ENCODE measurements around the gene SPRYD4. TPM values are rescaled to one million over a fixed set of nuclear protein-coding genes. Genes with fewer than 3 reads are reported as not detected.

SPRYD4 gene
- polyA plus RNA-seq, 2 donors, result 2.2 to 2.9 TPM

GRCh38 chr12:56474389-56474788 is 6.0 kb downstream of the SPRYD4 start:
- peaks cover 4% of the 10 kb centered on the region in 2 donors for H3K36me3 ChIP-seq (ENCODE audit: control insufficient read depth in 2 of 2, insufficient read depth in 2 of 2, low read length in 1 of 2)
- no peaks in the 10 kb centered on the region for H3K9me3 ChIP-seq (ENCODE audit: control insufficient read depth in 2 of 2, insufficient read depth in 1 of 2, low read depth in 1 of 2, low read length in 1 of 2)
- no peak overlapping the region for H3K27ac ChIP-seq (ENCODE audit: low read depth in 2 of 2, low read length in 1 of 2)
- H3K4me1 ChIP-seq (ENCODE audit: control insufficient read depth in 2 of 2, insufficient read depth in 2 of 2, low read length in 1 of 2), result peaks cover 0 to 8% of the 10 kb centered on the region in 2 donors
- no peak overlapping the region for H3K4me3 ChIP-seq (ENCODE audit: low read depth in 1 of 2, low read length in 2 of 2)
- WGBS, 2 donors, result 93 to 96% methylated on average over 9 of the region's 9 CpGs
- no peaks in the 10 kb centered on the region for H3K27me3 ChIP-seq (ENCODE audit: control insufficient read depth in 1 of 2, insufficient read depth in 2 of 2, low read length in 2 of 2)

DNA sequence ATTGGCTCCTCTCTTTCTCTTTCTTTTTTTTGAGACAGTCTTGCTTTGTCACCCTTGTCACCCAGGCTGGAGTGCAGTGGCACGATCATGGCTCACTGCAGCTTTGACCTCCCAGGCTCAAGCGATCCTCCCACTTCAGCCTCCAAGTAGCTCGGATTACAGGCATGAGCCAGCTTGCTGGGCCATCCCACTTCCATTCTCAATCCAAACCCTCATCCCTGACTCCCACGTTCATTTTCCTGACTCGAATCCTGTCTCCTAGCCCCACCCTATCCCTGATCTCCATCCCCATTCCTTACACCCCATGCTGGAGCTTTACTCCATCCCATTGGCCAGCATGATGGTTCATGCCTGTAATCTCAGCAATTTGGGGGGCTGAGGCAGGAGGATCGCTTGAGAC is 7.8 kb downstream of the SPRYD4 start:
- Histone ChIP-seq H3K4me1 (ENCODE audit: control insufficient read depth in 2 of 2, insufficient read depth in 2 of 2, low read length in 1 of 2) (peaks cover 0 to 4% of the 10 kb centered on the region in 2 donors), H3K4me3 (ENCODE audit: low read depth in 1 of 2, low read length in 2 of 2) (no peak overlapping the region), H3K36me3 (ENCODE audit: control insufficient read depth in 2 of 2, insufficient read depth in 2 of 2, low read length in 1 of 2) (peaks cover 4% of the 10 kb centered on the region in 2 donors), H3K9me3 (ENCODE audit: control insufficient read depth in 2 of 2, insufficient read depth in 1 of 2, low read depth in 1 of 2, low read length in 1 of 2) (no peaks in the 10 kb centered on the region), H3K27ac (ENCODE audit: low read depth in 2 of 2, low read length in 1 of 2) (no peak overlapping the region), H3K27me3 (ENCODE audit: control insufficient read depth in 1 of 2, insufficient read depth in 2 of 2, low read length in 2 of 2) (no peaks in the 10 kb centered on the region)
- 76 to 89% methylated on average over 6 of the region's 6 CpGs for WGBS, 2 donors

GRCh38 chr12:56476972-56477432 is 8.6 kb downstream of the SPRYD4 start:
- Histone ChIP-seq H3K4me1 (ENCODE audit: control insufficient read depth in 2 of 2, insufficient read depth in 2 of 2, low read length in 1 of 2) (peaks cover 0 to 4% of the 10 kb centered on the region in 2 donors), H3K27me3 (ENCODE audit: control insufficient read depth in 1 of 2, insufficient read depth in 2 of 2, low read length in 2 of 2) (no peaks in the 10 kb centered on the region), H3K4me3 (ENCODE audit: low read depth in 1 of 2, low read length in 2 of 2) (no peak overlapping the region), H3K9me3 (ENCODE audit: control insufficient read depth in 2 of 2, insufficient read depth in 1 of 2, low read depth in 1 of 2, low read length in 1 of 2) (no peaks in the 10 kb centered on the region), H3K36me3 (ENCODE audit: control insufficient read depth in 2 of 2, insufficient read depth in 2 of 2, low read length in 1 of 2) (peaks cover 4% of the 10 kb centered on the region in 2 donors), H3K27ac (ENCODE audit: low read depth in 2 of 2, low read length in 1 of 2) (no peak overlapping the region)
- WGBS, 2 donors, result 79 to 85% methylated on average over 1 of the region's 1 CpG

DNA sequence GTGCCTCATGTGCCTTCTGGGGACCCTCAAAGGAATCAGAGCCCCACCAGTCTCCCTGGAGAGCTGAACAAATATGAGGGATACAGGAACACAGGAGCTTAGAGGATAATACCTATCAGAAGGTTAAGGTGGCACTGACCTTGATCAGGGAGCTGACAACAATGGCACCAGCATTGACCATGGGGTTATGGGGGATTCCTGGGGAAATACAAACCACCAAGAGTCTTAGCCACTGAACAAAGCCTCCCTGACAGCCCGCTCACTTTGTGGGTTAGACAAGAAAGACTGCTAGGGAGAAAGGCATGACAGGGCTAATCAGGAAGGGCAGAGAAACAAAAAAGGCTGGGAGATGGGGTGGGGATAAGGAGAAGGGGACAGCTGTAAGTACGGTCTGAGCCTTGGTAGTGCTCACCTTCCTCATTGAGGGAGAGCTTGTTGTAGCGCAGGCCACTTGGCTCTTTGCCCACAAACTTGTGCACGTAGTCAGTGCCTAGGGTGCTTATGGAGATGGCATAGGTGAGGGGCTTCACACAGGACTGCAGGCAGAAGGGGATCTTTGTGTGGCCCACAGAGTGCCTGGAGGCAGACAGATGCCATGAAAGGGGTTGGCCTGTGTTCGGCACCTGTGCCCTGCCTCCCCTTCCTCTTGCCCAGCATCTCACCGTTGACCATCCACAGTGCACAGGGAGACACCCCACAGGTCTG is 9.3 kb downstream of the SPRYD4 start:
- Histone ChIP-seq H3K27me3 (ENCODE audit: control insufficient read depth in 1 of 2, insufficient read depth in 2 of 2, low read length in 2 of 2) (no peaks in the 10 kb centered on the region), H3K9me3 (ENCODE audit: control insufficient read depth in 2 of 2, insufficient read depth in 1 of 2, low read depth in 1 of 2, low read length in 1 of 2) (no peaks in the 10 kb centered on the region), H3K36me3 (ENCODE audit: control insufficient read depth in 2 of 2, insufficient read depth in 2 of 2, low read length in 1 of 2) (peaks cover 4% of the 10 kb centered on the region in 2 donors), H3K4me3 (ENCODE audit: low read depth in 1 of 2, low read length in 2 of 2) (no peak overlapping the region), H3K27ac (ENCODE audit: low read depth in 2 of 2, low read length in 1 of 2) (no peak overlapping the region), H3K4me1 (ENCODE audit: control insufficient read depth in 2 of 2, insufficient read depth in 2 of 2, low read length in 1 of 2) (peaks cover 0 to 4% of the 10 kb centered on the region in 2 donors)
- 83 to 87% methylated on average over 6 of the region's 6 CpGs for WGBS, 2 donors

DNA sequence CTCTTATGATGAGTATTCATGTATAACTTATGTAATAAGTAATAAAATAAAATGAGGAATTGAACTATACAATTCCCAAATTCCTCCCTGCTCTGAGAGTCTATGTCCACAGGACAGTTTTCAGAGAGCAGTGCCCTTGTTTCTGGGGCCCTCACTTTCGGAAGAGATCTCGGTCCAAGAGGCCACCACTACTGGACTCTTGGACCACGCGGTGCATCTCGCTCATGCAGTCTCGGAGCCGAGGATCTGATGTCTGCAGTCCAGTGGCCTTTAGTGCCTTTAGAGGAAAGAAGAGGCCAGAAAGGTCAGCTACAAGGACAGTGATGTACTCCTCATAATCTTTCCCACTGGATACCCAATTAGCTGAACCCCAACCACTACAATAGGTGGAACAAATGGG is 11.2 kb downstream of the SPRYD4 start:
- no peak overlapping the region for H3K27ac ChIP-seq (ENCODE audit: low read depth in 2 of 2, low read length in 1 of 2)
- WGBS, 2 donors, result 94 to 95% methylated on average over 7 of the region's 7 CpGs
- no peaks in the 10 kb centered on the region for H3K27me3 ChIP-seq (ENCODE audit: control insufficient read depth in 1 of 2, insufficient read depth in 2 of 2, low read length in 2 of 2)
- H3K36me3 ChIP-seq (ENCODE audit: control insufficient read depth in 2 of 2, insufficient read depth in 2 of 2, low read length in 1 of 2), result peaks cover under 1 to 3% of the 10 kb centered on the region in 2 donors
- peaks cover 0 to 4% of the 10 kb centered on the region in 2 donors for H3K4me1 ChIP-seq (ENCODE audit: control insufficient read depth in 2 of 2, insufficient read depth in 2 of 2, low read length in 1 of 2)
- H3K4me3 ChIP-seq (ENCODE audit: low read depth in 1 of 2, low read length in 2 of 2), result no peak overlapping the region
- H3K9me3 ChIP-seq (ENCODE audit: control insufficient read depth in 2 of 2, insufficient read depth in 1 of 2, low read depth in 1 of 2, low read length in 1 of 2), result no peaks in the 10 kb centered on the region

DNA sequence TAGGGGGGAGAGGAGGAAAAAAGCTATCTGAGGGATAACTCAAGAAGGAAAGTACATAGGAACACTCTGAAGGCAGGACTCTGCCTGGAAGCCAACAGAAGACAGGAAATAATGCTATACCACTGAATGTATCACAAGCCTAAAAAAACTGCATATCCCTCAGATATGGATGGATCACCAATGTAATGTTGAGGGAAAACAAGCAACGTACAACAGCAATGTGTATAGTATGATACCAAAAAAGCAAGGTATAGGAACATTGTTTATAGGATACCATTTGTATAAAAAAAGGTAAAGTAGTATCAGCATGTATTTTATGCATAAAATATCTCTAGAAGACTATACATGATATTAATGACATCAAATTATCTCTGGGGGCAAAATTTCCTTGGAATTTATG is 16.2 kb downstream of the SPRYD4 start:
- Histone ChIP-seq H3K27ac (ENCODE audit: low read depth in 2 of 2, low read length in 1 of 2) (no peak overlapping the region), H3K36me3 (ENCODE audit: control insufficient read depth in 2 of 2, insufficient read depth in 2 of 2, low read length in 1 of 2) (no peaks in the 10 kb centered on the region), H3K27me3 (ENCODE audit: control insufficient read depth in 1 of 2, insufficient read depth in 2 of 2, low read length in 2 of 2) (no peaks in the 10 kb centered on the region), H3K4me3 (ENCODE audit: low read depth in 1 of 2, low read length in 2 of 2) (no peak overlapping the region), H3K9me3 (ENCODE audit: control insufficient read depth in 2 of 2, insufficient read depth in 1 of 2, low read depth in 1 of 2, low read length in 1 of 2) (no peaks in the 10 kb centered on the region), H3K4me1 (ENCODE audit: control insufficient read depth in 2 of 2, insufficient read depth in 2 of 2, low read length in 1 of 2) (peaks cover 0 to 13% of the 10 kb centered on the region in 2 donors)
- WGBS, 2 donors, result 81 to 85% methylated on average over 1 of the region's 1 CpG

- WGBS, 2 donors, result 85 to 88% methylated on average over 12 of the region's 12 CpGs
- Histone ChIP-seq H3K4me3 (ENCODE audit: low read depth in 1 of 2, low read length in 2 of 2) (no peak overlapping the region), H3K4me1 (ENCODE audit: control insufficient read depth in 2 of 2, insufficient read depth in 2 of 2, low read length in 1 of 2) (peaks cover 0 to 12% of the 10 kb centered on the region in 2 donors), H3K9me3 (ENCODE audit: control insufficient read depth in 2 of 2, insufficient read depth in 1 of 2, low read depth in 1 of 2, low read length in 1 of 2) (no peaks in the 10 kb centered on the region), H3K27me3 (ENCODE audit: control insufficient read depth in 1 of 2, insufficient read depth in 2 of 2, low read length in 2 of 2) (no peaks in the 10 kb centered on the region), H3K27ac (ENCODE audit: low read depth in 2 of 2, low read length in 1 of 2) (no peak overlapping the region), H3K36me3 (ENCODE audit: control insufficient read depth in 2 of 2, insufficient read depth in 2 of 2, low read length in 1 of 2) (no peaks in the 10 kb centered on the region)
These were observed 18.3 kb downstream of the SPRYD4 start for GRCh38 chr12:56486694-56487093.

DNA sequence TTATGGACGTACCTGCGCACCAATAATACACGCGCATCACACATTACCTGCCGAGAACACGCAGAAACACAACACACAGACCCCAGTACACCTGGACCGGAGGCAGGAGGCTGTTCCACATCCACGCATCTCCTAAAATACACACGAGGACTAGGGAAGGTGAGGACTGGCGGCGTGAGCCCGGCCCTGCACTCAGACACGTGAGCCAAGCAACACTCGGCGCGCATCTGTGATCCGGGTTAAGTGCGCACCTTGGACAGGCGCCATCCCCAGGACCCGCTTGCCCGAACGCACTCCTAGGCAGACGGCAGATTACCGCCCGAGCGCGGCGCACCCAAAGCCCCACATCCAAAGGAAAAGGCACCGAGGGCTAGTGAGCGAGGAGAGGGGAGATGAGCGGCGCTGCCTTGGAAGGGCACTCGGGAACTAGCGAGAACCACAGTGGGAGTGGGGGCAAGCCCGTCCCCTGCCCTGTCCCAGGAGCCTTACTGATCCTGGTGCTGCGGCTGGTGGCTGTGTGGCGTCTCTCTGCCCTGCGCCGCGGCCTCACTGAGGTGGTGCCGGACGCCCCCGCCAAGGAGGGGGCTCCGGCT is 19.2 kb downstream of the SPRYD4 start:
- Histone ChIP-seq H3K9me3 (ENCODE audit: control insufficient read depth in 2 of 2, insufficient read depth in 1 of 2, low read depth in 1 of 2, low read length in 1 of 2) (no peaks in the 10 kb centered on the region), H3K36me3 (ENCODE audit: control insufficient read depth in 2 of 2, insufficient read depth in 2 of 2, low read length in 1 of 2) (no peaks in the 10 kb centered on the region), H3K4me3 (ENCODE audit: low read depth in 1 of 2, low read length in 2 of 2) (peak overlapping the region; percentile 42 to 56), H3K27me3 (ENCODE audit: control insufficient read depth in 1 of 2, insufficient read depth in 2 of 2, low read length in 2 of 2) (no peaks in the 10 kb centered on the region), H3K4me1 (ENCODE audit: control insufficient read depth in 2 of 2, insufficient read depth in 2 of 2, low read length in 1 of 2) (peaks cover 0 to 12% of the 10 kb centered on the region in 2 donors), H3K27ac (ENCODE audit: low read depth in 2 of 2, low read length in 1 of 2) (no peak overlapping the region)
- WGBS, 2 donors, result 6 to 8% methylated on average over 38 to 44 of the region's 44 CpGs

- Histone ChIP-seq H3K9me3 (ENCODE audit: control insufficient read depth in 2 of 2, insufficient read depth in 1 of 2, low read depth in 1 of 2, low read length in 1 of 2) (no peaks in the 10 kb centered on the region), H3K4me3 (ENCODE audit: low read depth in 1 of 2, low read length in 2 of 2) (peak within 1 kb of the TSS; percentile 42 to 56), H3K27me3 (ENCODE audit: control insufficient read depth in 1 of 2, insufficient read depth in 2 of 2, low read length in 2 of 2) (no peaks in the 10 kb centered on the region), H3K36me3 (ENCODE audit: control insufficient read depth in 2 of 2, insufficient read depth in 2 of 2, low read length in 1 of 2) (no peaks in the 10 kb centered on the region), H3K27ac (ENCODE audit: low read depth in 2 of 2, low read length in 1 of 2) (peak within 1 kb of the TSS in 1 of 2 donors; percentile 15), H3K4me1 (ENCODE audit: control insufficient read depth in 2 of 2, insufficient read depth in 2 of 2, low read length in 1 of 2) (peaks cover 0 to 12% of the 10 kb centered on the region in 2 donors)
- 19% methylated on average over 59 of the region's 59 CpGs for WGBS, 2 donors
These were observed 19.9 kb downstream of the SPRYD4 start, which contains the start of gene GLS2 for GRCh38 chr12:56488041-56488955. Gene GLS2 (minus strand): TSS chr12:56488161. CDS start chr12:56488118, 43 bp downstream.
